GM18870 (cell line): Measurements from ENCODE around the gene RCOR1.

Source experiments
- ATAC-seq: cut with Tn5 transposase; IDR thresholded peaks from one replicate; pipeline ENCODE4 v1.9.1; 2021; ENCODE audit warnings: moderate library complexity; ENCODE audit not compliant: unreplicated experiment

RCOR1 gene

DNA sequence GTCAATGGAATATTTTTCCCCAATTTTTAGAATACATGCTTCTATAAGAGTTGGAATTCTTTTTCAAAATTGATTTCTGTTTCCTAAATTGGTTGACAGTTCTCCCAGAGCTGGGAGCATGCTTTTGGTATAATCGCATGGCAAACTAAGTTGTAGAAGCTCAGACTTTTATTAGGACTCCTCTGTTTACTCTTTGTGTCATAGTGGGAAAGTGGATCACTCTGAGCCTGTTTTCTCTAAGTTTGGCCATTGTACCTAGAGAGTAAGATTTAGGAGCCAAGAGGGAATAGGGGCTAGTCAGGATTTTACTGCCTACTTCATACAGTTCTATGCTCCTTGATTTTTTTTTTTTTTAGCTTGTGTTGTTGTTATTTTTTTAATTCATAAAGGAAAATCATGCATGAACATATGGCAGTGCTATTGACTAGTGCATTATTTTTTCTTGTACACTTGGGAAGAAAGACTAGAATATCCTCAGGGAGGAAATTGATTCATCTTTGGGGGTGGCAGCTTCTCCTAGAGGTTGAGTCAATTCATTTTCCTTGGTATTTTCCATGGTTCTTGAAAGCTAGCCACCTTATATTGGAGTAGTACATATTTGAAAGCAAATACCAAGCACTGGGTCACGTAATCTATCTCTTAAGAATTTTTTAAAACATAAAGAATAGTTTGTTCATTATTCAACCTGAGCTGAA is 107.1 kb downstream of the RCOR1 start:
- no peak for ATAC-seq

DNA sequence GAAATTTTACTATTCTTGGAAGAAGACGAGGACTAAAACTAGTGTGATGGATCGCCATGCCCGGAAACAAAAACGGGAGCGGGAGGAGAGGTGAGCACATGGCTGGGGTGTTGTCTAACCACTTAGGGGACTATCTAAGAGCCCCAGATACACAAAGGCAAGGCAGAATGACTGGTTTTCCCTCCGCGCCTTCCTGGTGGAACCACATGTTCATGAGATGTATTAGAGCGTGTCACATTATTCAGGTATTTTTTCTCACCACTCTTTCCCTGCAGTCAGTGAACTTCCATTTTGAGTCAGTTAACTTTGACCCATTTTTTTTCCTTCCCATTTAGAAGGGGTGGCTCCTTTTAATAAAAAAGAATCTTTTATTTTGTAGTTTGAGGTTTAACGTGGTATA is 116.0 kb downstream of the RCOR1 start:
- ATAC-seq, result no peak

DNA sequence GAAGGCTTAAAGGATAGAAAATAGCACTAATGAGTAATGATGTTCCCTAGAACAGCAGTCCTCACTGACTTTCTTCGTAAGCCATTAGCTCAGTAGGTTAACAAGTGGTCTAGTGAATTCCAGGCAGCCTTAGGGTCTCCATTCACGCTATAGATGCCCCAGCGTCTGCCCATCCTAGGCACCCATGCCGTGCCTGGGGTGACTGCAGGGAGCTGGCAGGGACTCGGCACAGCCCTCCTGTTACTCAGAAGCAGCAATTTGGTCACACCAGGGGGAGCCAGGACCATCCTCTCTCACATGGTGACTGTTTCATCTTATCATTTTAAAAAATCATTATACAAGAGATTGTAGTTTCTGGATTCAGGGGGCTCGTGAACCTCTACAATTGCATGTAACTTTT is 118.8 kb downstream of the RCOR1 start:
- no peak for ATAC-seq

DNA sequence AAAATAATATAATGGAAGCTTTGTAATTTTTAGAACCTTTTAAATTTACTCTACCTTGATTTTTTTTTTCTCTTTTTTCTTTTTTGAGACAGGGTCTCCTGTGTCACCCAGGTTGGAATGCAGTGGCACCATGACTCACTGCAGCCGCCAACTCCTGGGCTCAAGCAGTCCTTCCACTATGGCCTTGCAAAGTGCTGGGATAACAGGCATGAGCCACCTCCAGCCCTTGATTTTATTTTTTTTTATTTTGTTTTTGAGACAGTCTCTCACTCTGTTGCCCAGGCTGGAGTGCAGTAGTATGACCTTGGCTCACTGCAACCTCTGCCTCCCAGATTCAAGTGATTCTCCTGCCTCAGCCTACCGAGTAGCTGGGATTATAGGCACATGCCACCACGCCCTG is 119.5 kb downstream of the RCOR1 start:
- ATAC-seq, result no peak

DNA sequence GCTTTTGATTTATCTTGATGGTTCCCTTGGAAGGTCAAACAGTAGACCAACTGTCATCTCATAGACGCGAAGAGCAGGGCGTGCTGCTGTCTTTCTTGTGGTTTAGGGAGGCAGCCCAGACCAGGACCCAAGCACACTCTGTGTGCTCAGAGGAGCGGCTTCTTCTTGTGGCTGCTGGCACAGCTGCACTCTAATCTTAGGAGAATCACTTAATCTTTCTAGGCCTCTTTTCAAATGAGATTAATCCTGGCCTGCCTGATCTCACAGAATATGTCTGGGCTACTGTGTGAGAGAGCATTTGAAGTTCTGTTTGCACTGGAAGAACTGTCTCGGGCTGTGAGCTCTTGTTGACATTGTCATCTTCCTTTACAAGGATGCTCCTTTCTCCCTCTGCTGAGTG is 124.8 kb downstream of the RCOR1 start:
- no peak for ATAC-seq

DNA sequence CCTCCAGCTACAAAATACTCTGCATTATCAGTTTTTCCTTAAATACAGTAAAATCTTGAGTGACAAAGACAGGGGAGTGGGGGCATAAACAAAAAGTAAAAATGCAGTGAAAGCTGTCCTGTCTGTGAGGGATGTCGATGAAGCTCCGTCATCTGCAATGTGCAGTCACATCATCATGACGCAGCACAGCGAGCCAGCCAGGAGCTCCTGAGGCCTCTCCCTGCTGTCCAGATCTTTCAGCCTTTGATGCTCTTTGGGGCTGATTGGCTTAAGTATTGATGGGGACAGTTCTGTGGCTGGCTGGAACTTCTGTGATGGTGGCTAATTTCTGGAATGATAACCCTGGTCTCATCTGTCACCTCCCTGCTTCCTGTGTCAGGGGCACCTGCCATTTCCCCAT is 130.2 kb downstream of the RCOR1 start:
- no peak for ATAC-seq

DNA sequence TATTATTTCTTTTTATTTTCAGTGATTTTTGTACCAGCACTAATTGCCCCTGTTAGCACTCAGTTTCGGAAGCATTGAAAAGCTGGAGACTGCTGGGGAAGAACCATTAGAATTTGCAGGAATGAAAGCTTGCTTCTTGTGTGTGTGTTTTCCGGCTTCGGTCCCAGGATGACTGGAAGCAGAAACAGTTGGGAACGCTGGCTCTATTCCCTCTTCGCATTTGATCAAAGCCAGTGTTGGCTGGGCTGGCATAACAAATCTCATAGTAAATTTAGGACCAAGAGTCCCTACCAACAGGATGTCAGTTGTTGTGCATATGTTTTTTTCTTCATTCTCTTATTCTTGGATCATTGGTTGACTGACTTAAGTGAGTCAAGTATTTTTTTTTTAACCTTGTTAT is 131.2 kb downstream of the RCOR1 start:
- ATAC-seq, result no peak

DNA sequence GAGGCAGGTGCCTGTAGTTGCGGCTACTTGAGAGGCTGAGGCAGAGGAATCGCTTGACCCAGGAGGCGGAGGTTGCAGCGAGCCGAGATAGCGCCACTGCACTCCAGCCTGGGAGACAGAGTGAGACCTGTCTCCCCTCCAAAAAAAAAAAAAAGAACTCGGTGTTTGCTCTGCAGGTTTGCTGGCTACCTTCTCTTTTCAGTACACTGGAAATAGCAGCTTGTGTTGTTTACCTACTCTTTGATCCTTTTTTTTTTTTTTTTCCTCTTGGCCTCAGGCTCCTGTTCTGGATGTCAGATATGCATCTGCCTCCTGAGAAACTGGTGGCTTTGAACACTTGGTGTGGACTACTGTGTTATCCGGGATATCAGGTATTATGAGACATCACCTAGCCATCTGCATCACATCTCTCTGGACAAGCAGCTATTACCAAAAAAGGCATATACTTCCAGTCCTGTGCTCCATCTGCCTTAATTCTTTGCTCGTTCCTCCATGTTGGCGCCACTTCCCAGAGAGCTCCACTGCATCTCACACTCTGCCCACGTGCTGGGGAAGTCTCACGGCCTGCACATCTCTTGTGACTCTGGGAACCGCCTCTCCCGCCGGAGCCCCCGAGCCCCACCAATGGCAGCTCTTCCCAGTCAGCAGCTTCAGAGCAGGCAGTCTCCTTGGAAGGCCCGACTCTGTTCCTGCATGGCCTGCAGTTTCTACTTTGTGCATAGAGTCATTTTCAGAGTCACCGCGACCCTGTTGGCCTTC is 133.9 kb downstream of the RCOR1 start:
- no peak for ATAC-seq

DNA sequence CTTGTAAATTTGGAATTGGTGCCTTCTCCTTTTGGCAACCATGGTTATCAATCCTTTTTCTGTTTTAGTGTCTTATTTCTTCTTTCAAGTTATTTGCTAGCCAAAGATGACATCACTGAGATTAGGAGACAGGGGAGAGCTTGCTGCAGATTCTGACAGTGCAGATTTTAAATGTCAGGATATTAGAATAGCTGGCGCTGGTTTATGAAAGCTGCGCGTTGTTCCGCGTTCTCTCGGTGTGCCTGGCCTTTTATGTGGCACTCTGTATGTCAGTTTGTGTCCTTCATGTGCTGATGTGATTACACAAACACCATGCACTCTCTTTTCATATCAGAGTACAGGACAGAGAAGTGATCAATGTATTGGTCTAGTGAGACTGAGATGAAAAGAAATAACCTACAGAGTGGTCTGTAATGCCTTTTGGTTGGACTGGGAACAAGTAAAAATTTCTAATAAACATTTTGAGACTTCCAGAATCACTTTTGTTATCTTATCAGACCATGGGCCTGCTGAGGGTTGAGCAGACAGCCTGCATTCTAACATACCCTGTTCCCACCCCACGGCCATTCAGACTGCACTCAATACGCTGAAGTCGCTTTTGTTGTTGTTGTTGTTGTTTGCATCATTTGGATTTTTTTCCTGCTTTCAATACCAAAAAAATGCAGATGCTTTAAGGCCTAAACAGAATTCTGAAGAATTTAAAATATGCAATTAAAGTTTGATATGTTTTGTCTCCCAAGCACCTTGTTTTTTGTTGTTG is 135.1 kb downstream of the RCOR1 start:
- ATAC-seq, result no peak

DNA sequence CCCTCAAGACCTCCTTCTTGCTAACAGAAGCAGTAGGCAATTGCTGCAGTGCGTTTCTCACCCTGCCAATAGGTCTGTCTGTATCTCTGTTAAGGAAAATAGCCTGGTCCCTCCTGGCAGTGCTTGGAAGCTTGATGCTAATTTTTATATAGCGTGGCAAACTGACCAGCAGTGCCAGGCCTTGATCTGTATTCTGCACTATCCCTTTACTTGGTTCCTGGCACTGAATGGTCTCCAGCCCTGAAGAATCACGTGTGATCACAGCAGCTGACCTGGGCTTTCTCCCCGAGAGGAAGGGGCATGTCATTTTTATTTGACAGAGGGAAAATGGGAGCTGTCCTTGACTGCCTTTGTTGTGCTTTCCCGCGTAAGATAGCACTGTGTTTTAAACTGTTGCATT is 136.1 kb downstream of the RCOR1 start:
- ATAC-seq, result no peak

DNA sequence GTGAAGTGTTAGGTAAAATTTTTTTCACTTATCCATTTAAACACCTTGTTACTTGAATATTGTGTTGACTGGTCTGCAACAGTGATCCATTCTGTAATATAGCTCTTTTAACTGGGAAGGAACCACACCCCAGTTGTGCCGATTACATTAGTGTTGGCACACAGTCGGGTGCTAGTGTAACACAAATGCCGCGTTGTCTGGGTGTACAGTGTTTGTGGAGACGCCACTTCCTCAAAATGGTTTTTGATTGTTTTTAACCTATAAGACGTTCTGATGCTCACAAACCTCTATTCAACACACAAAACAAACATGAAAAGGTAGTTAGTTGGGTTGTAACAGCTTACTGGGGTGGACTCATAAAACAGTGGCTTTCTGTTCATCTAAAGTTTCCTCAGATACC is 136.8 kb downstream of the RCOR1 start:
- no peak for ATAC-seq

DNA sequence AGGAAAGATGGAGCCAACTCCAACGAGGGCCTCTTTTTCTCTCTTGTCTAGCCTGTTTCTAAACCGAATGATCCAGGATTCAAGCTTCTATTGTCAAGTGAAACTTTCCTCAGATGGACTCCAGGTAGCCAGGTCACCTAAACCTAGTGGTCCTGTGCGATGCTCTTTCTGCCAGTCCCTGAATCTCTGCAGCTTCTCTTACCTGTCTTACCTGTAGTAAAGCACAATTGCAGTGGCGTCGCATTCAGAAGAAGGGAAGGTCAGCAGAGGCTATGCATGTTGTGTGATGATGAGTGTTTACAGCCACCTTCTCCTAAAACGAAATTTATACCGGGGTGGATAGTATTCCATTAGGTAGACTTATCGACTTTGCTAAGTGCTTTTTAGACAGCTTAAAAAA is 137.4 kb downstream of the RCOR1 start:
- no peak for ATAC-seq

DNA sequence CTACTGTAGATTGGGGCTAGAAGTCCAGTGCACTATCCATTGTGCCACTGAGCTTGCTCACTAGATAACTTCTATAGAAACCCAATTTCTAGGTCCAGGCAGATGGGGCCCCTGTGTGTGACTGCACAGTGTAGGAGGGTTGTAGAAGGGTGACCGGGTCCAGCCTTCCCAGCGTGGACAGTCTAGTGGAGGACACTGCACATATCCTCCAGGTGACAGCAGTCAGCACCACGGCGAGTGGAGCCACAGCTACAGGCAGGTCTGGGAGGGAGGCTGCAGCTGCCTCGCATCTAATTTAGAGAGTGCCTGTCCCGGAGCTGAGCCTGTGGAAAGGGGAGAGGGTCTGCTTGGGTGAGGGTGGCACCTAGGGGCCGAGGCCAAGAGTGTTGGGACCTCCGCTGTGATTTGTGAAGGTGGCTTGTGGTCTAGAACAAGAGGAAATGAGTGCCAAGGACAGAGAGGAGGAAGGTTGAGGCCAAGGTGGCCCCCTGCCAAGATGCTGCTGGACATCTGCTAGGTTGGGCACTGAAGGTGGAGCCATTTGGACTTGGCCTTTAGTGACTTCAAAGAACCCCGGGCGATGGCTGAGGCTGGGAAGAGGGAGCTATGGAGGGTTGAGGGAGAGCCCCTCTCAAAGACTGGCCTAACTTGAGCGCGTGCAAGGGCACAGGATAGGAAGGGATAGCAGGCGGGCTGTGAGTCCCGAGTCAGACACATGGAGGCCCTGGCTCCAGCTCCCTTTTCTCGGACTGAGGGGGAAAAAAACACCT is 138.8 kb downstream of the RCOR1 start:
- ATAC-seq, result no peak

DNA sequence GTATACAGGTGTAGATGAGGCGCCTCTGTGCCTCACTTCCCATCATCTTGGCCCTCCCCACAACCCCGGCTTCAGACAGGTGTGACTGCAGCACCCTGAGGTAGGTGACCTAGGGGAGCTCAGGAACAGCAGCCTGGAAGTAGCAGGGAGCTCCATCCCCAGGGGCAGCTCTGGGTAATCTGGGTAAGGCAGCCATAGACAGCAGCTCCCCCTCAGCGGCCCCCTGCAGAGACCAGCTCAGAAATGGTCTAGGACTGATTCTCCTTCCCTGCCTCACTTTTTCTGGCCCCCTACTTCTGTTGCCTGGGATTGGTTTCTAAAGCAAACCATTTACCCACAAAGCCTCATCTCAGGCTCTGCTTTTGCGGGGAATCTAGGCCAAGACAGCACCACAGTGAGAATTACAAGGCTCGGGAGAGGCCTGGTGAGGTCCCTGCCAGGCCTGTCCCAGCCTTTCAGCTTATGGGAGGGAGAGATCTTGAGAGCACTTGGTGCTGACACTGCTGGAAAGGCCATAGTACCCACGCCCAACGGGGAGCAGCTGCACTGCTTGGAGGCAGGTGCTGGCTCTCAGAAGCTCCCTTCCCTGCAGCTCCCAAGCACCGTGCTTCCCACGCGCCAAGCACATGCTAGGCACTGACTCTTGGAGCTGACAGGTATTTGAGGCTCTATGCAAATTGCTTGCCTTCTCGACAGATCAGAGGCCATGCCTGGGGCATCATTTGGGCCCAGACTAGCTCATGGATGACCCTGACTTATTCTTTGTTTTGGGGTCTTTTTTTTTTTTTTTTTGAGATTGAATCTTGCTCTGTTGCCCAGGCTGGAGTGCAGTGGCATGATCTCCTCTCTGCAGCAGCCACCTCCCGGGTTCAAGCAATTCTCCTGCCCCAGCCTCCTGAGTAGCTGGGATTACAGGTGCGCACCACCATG is 139.7 kb downstream of the RCOR1 start:
- ATAC-seq, result no peak

DNA sequence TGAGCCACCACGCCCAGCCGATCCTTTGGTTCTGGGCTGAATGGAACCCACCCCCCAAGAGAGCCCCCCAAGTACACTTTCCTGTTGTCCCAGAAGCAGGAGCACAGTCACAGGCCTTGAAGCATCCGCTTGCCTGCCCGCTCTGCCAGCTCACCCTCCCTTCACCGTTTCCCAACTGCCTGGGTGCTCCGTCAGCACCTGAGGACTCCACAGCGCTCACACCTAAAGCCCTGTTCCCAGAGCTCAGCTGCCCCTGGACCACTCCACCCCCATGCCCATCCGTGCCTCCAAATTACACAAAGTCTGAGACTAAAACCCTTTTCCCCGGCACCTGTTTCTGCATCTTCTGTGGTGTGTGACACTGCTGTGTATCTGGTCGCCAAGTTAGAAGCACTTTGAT is 140.5 kb downstream of the RCOR1 start:
- ATAC-seq, result no peak

DNA sequence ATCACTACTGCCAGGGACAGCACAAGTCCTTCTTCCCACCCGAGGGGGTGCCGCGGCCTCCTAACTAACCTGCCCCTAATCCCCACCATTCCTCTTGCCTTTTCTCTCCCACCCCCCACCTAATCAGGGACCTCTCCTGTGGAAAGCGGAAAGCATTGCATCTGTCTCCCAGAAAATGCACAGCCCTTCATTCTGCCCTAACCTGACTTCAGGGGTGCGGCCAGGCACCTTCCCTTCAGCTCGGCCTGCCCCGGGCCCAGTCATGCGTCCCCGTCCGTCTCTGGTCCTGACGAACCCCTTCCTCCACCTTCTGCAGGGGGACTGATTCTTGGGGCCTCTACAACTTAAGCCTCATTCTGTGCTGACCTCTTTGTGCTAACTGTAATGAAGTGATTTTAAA is 140.9 kb downstream of the RCOR1 start:
- no peak for ATAC-seq

DNA sequence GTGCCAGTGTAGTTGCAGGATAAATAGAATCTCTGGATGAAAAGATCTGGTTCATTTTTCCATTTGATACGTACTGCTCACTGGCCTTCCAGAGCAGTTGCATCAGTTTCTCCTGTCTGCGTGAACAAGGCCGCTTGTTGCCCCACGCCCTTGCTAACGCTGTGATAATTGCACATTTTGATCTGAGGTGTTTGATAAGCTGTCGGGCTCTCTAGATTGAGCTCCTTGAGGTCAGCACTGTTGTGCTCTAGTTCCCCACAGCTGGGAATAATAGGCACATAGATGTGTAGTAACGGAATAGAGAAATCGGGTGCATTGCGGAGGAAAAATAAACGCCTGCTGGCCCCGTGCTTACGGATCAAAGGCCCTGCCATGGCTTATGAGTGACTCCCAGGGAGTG is 142.0 kb downstream of the RCOR1 start:
- ATAC-seq, result no peak

DNA sequence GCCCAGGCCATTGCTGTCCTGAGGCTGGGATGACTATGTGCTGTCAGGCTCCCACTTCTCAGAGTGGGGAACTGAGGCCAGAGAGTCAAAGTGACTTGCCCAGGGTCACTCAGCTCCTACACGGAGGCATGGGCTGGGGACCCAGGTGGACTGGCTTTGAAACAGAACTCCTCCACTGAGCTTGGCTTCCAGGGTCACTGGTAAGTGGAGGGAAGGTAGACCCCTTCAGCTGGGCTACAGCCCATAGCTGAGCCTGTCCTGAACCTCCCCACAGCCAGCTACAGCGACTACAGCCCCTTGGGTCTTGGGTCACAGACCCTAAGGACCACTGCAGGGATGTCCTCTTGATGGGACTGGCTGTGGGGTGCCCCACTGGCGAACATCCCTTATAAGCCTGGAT is 144.5 kb downstream of the RCOR1 start:
- no peak for ATAC-seq

DNA sequence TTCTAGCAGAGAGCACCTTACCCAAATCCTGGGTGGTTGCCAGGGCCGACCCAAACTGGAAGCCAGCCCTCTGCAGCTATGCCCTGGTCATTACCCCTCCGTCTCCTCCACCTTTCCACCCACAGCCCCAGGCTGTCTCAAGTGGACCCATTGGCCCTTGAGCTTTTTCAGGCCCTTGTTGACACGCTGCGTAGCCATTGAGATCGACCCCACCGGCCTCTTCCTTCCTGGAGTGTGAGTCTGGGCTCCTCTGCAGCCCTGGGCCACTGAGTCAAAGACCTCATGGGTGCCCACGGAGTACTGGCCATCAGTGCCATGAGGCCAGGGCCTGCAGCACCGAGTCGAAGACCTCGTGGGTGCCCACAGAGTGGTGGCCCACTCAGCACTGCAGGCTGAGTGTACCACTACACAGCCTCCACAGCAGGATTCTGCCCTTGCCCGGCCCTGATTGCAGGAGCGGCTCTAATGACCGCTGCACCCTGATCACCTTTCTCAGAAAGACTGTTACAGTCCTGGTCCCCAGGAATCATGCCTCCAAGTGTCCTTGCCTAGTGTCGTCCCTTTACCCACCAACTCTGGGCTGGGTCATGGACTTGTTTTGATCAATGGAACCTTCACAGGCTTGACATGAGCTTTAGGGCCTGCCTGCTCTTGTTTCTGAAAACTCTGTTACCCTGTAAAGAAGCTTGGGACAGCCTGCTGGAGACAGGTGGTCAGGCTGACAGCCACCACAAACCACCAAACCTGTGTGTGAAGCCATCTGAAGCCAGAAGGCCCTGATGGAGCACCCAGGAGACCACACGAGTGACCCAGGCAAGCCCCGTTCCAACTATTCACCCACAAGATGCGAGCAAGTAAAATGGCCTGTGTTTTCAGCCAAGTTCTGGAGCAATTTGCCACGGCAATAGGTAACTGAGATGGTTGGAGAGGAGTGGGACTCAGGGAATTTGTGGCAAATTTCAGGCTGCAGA is 145.2 kb downstream of the RCOR1 start:
- ATAC-seq, result no peak
